Neutrophil (primary cell): ENCODE results near the gene GPC5.

ENCODE experiments used
- H3K27ac ChIP-seq: fragments of 200-600 bp; sonication (generic); 2 replicates; pipeline ENCODE4 v1.5.1; 2016; ENCODE audit warnings: mild to moderate bottlenecking, moderate library complexity
- H3K27me3 ChIP-seq: fragments of 200-600 bp; sonication (generic); 2 replicates; pipeline ENCODE4 v1.6.0; 2016; ENCODE audit warnings: mild to moderate bottlenecking
- H3K36me3 ChIP-seq: fragments of 200-600 bp; sonication (generic); 2 replicates; pipeline ENCODE4 v1.5.1; 2017
- H3K4me1 ChIP-seq, 2 experiments: fragments of 200-600 bp in 1 of 2; sonication (generic) in 1 of 2; 1 replicate in 1 of 2; 2 replicates in 1 of 2; pipeline versions ENCODE4 v1.5.1 to v1.6.1; 2013 to 2016; ENCODE audit warnings: low read depth in 1 of 2, low read length in 1 of 2, mild to moderate bottlenecking in 1 of 2, moderate library complexity in 1 of 2; ENCODE audit not compliant: control insufficient read depth in 1 of 2, insufficient read depth in 1 of 2
- H3K4me3 ChIP-seq, 2 experiments: fragments of 200-600 bp in 1 of 2; sonication (generic) in 1 of 2; 1 replicate in 1 of 2; 2 replicates in 1 of 2; pipeline ENCODE4 v1.5.1; 2013 to 2016; ENCODE audit warnings: low read depth in 1 of 2, low read length in 1 of 2, mild to moderate bottlenecking in 1 of 2, moderate library complexity in 1 of 2
- H3K9me3 ChIP-seq: fragments of 200-600 bp; sonication (generic); 2 replicates; pipeline ENCODE4 v1.5.1; 2016
- CTCF ChIP-seq: fragments of 200-600 bp; sonication (generic); IDR thresholded peaks from 2 replicates; pipeline ENCODE4 v1.5.1; 2016; ENCODE audit warnings: antibody characterized with exemption

GPC5 gene

GRCh38 chr13:91563799-91564198 is 165.4 kb downstream of the GPC5 start:
- no peaks in the 10 kb centered on the region for H3K27me3 ChIP-seq
- no peak for TF ChIP-seq CTCF
- H3K27ac ChIP-seq, result no peak overlapping the region
- no peaks in the 10 kb centered on the region for H3K4me1 ChIP-seq
- H3K9me3 ChIP-seq, result no peaks in the 10 kb centered on the region
- no peaks in the 10 kb centered on the region for H3K36me3 ChIP-seq
- H3K4me3 ChIP-seq, result no peak overlapping the region

GRCh38 chr13:91564396-91564795 is 166.0 kb downstream of the GPC5 start:
- Histone ChIP-seq H3K4me3 (no peak overlapping the region), H3K36me3 (no peaks in the 10 kb centered on the region), H3K27me3 (no peaks in the 10 kb centered on the region), H3K9me3 (no peaks in the 10 kb centered on the region), H3K4me1 (no peaks in the 10 kb centered on the region), H3K27ac (no peak overlapping the region)
- no peak for TF ChIP-seq CTCF

GRCh38 chr13:91565296-91565695 is 166.9 kb downstream of the GPC5 start:
- TF ChIP-seq CTCF, result no peak
- Histone ChIP-seq H3K4me1 (no peaks in the 10 kb centered on the region), H3K4me3 (no peak overlapping the region), H3K27me3 (no peaks in the 10 kb centered on the region), H3K36me3 (no peaks in the 10 kb centered on the region), H3K9me3 (no peaks in the 10 kb centered on the region), H3K27ac (no peak overlapping the region)

GRCh38 chr13:91567485-91568207 is 169.2 kb downstream of the GPC5 start:
- no peaks in the 10 kb centered on the region for H3K4me1 ChIP-seq
- H3K4me3 ChIP-seq, result no peak overlapping the region
- H3K36me3 ChIP-seq, result no peaks in the 10 kb centered on the region
- H3K27ac ChIP-seq, result no peak overlapping the region
- TF ChIP-seq CTCF, result no peak
- no peaks in the 10 kb centered on the region for H3K27me3 ChIP-seq
- H3K9me3 ChIP-seq, result no peaks in the 10 kb centered on the region

- H3K27me3 ChIP-seq, result no peaks in the 10 kb centered on the region
- no peak overlapping the region for H3K4me3 ChIP-seq
- no peaks in the 10 kb centered on the region for H3K9me3 ChIP-seq
- H3K27ac ChIP-seq, result no peak overlapping the region
- no peak for TF ChIP-seq CTCF
- no peaks in the 10 kb centered on the region for H3K36me3 ChIP-seq
- no peaks in the 10 kb centered on the region for H3K4me1 ChIP-seq
Measured at GRCh38 chr13:91571681-91572080, 173.3 kb downstream of the GPC5 start.
